HG02623 (cell line): ENCODE data around the gene BCL7C.
"Not testable (repeated sequence)": the region's sequence is repeated elsewhere in the genome, so short reads cannot be mapped to it uniquely, and the experiment has no call there.

Experiments used
- ATAC-seq: cut with Tn5 transposase; IDR thresholded peaks from one replicate; pipeline ENCODE4 v1.9.1; 2021; ENCODE audit warnings: moderate library complexity; ENCODE audit not compliant: unreplicated experiment

BCL7C gene

DNA sequence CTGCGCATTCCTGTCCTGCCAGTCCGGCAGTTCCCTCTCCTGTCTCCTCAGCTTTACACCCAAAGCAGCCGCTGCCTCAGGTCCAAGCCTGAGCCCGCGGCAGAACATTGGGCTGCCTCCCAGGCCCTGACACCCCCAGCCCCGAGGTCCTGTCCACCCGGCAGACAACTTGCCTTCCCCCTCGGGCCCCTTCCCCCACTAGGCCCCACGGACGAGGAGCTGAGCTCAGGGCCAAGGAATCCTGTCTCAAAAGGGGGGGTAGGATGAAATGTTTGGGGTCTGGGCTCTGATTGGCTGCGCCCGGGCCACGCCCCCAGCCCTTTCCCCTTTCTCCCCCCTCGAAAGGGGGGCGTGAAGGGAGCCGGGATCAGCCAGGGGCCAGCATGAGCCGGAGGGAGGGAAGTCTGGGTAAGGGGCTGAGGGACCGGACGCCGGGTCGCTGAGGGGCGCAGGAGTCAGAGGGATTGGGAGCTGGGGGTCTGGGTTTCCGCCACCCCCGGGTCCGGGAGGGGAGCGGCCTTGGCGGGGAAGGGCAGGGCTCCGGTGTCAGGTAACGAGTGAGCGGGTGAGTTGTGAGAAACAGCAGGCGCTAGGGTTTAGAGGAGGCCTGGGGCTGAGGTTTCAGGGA is 2.5 kb upstream of the BCL7C start, which contains the start of gene CTF1:
CTF1 (plus strand) TSS at position 354 of the 628 bp plus-strand sequence; CDS start at position 384, 30 bp downstream.
- ATAC-seq, result no peak

DNA sequence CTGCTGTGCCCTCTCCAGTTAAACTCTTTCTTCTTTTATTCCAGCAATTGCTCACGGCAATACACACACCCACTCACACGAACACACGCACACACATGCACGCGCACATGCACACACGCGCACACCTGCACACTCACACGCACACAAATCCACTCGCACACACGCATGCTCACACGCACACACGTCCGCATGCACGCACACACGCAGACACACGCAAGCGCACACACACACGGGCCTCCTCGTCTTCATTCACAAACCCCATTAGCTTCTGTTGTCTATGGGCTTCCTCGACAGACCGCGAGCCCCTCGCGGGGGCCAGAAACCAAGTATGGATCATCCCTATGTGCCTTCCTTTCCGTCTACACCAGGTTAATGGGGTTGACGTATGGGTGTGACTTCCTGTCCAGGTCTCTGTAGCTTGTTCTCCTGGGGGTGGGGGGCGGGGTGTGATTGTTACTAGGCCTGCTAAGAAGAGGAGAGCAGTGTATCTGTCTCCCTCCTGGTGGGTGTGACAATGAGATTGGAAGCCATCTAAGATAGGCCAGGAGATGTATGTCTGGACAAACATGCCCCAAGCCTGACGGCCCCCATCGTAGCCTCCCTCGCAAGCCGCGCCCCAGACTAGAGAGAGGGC is 1.9 kb upstream of the BCL7C start:
- ATAC-seq, result no peak

DNA sequence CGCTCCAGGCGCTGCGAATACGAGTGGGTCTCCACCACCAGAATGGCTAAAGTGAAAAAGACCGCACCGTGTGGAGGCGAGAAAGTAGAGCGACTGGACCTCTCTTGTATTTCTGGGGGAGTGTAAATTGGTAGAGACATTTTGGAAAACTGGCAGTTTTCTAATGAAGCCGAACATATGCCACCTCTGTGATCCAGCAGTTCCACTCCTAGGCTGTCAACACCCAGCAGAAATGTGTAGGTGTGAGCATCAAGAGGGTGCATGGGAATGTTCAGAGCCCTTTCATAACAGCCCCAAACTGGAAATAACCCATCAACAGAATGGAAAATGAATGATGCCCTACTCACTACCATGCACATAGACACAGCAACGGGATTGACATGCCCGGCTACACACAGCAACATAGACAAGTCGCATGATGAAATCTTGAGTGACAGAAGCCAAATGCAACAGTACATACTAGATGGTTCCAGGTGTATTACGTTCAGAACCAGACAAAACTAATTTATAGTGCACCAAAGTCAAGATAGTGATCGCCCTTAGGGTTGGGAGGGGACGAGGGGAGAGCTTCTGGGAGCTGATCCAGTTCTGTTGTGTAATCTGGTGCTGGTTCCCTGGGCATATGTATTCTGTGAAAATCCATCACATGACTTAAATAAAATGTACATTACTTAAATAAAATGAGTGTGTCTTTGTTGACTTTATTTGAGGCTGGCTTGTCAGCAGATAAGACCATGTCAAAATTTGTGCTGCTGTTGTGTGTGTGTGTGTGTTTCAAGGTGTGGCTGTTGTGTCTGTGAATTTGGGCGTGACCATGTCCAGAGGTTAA is 877 bp upstream of the BCL7C start:
- no peak for ATAC-seq

DNA sequence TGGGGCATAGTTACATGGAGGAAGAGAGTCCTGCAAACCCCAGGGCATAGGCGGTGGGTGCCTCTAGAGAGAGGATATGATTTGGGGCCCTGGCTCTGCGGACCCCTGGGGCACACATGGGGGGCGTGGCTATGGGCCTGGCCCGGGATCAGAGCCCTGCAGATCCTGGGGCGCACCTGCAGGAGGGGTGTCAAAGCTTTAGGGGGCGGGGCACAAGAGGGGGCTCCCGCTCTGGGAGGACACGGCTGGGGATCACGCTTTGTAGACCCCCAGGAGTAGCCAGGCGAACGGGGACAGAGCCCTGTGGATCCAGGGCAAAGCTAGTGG is 497 bp downstream of the BCL7C start:
- ATAC-seq, result no peak

DNA sequence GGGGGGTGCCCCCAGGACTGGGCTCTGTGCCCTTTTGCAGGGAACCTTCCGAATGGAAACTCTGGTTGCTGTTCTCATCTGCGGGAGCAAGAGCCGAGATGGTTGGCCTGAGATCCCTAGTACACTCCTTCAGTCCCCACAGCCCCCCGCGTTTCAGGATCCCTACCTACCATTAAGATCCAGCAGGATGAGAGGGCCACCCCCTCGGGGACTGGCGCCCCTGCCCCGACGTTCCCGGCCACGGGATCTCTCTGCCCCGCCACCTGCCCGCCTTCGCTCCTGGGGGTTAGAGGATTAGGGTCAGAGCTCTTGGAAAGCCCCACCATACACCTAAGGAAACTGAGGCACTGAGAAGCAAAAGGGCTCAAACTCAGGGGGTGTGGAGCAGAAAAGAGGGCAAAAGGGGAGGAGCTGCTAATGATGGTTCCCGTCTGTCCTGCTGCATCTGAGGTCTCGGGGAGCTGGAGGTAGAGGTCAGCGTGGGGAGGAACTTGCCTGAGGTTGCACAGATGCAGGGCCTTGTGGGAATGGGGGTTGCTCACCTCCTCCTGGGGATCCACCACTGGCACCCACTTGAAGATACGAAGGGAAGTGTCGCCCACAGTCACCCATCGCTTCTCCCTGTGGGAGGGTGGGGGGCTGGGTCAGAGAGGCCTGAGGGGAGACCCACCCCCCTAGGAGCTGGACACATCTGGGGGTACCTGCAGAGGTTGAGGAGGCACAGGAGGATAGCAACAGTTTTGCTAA is 1.0 kb downstream of the BCL7C start:
- no peak for ATAC-seq

DNA sequence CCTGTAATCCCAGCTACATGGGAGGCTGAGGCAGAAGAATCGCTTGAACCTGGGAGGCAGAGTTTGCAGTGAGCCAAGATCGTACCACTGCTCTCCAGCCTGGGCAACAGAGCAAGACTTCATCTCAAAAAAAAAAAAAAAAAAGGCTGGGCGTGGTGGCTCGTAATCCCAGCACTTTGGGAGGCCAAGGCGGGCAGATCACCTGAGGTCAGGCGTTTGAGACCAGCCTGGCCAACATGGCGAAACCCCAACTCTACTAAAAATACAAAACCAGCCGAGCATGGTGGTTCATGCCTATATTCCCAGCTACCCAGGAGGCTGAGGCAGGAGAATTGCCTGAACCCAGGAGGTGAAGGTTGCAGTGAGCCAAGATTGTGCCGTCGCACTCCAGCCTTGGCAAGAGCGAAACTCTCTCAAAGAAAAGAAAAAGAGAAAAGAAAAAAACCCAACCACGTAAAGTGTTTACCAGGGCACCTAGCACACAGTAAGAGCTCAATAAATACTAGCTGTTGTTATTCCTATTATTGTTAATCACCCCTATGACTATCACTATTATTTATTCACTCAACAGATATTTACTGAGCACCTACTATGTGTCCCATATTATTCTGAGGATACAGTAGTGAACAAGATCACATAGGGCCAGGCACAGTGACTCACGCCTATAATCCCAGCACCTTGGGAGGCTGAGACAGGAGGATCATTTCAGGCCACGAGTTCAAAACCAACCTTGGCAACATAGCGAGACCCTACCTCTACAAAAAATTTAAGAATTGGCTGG is 2.6 kb downstream of the BCL7C start:
- not testable (repeated sequence) for ATAC-seq

DNA sequence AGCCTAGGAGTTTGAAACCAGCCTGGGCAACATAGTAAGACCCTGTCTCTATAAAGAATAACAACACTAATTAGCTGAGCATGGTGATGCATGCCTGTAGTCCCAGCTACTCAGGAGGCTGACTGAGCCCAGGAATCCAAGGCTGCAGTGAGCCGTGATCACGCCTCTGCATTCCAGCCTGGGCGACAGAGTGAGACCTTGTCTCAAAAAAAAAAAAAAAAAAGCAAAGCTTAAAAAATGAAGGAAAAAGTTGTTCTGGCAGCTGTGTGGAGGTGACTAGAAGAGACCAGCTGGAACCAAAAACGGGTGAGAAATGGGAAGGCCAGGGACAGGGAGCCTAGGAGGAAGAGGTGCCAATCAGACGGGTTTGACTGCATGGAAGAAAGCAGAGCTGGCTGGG is 4.2 kb downstream of the BCL7C start:
- no peak for ATAC-seq

DNA sequence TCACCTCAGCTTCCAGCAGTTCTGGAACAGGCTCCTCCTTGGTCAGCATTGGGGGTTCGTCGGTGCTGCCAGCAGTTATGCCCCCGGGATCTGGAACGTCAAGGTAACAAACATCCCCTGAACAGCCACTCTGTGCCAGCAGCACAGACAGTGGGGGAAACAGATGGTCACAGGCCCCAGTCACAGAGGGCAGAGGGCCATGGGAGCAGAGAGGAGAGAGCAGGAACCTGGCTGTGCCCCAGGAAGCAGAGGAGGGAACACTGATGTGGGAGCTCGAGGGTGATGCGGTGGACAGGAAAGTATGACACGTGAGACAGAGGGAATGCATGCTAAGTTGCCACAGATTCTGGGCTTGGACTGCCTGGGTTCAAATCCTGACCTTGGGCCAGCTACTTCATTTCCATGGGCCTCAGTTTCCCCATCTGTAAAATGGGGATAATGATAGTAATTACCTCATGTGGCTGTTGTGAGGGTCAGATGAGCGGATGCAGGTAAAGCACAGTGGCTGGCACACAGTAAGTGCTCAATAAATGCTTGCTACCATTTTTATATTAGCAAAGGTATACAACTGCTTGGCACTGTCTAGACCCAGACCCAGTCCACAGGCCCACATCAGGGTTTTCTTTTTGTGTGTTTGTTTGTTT is 4.9 kb downstream of the BCL7C start:
- ATAC-seq, result no peak

DNA sequence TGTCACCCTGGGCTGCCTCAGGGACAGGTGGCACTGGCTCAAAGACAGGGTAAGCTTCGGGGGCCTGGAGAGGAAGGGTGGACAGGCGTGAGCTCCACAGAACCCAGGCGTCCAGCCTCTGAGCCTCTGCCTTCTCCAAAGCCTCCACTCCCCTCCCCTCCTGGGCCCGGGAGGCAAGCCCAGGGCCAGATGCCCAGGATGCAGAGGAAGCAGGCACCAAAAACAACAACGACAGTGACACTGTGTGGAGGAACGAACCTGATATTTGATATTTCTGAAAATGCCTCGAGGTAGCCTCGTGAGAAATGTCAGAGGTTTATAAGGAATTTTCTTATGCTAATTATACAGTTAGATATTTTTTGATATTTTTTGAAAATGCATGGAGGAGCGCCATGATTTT is 6.0 kb downstream of the BCL7C start:
- ATAC-seq, result no peak

DNA sequence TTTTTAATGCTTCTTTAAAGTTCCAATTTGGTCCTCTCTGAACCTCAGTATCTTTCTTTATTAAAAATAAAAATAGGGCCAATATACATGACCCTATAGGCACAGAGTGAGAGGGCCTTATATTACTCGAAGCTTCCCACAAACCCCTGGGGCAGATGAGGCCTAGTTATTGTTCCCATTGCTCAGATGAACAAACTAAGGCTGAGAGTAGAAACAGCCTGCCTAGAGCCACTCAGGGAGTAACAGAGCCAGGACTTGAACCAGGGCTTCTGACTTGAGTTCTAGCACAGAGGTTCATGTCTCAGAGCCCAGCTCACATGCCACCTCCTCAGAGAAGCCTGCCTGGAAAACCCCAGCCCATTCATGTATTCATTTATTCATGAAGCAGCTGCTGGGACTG is 7.7 kb downstream of the BCL7C start:
- no peak for ATAC-seq

DNA sequence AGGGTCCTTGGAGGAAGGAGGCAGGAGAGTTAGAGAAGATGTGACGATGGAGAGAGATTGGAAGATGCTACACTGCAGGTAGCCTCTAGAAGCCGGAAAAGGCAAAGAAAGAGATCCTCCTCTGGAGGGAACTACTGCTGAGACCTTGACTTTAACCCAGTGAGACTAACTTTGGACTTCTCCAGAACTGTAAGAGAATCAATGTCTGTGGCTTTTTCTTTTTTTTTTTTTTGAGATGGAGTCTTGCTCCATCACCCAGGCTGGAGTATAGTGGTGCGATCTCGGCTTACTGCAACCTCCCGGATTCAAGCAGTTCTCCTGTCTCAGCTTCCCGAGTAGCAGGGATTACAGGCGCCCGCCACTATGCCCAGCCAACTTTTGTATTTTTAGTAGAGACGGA is 8.7 kb downstream of the BCL7C start:
- no peak for ATAC-seq

DNA sequence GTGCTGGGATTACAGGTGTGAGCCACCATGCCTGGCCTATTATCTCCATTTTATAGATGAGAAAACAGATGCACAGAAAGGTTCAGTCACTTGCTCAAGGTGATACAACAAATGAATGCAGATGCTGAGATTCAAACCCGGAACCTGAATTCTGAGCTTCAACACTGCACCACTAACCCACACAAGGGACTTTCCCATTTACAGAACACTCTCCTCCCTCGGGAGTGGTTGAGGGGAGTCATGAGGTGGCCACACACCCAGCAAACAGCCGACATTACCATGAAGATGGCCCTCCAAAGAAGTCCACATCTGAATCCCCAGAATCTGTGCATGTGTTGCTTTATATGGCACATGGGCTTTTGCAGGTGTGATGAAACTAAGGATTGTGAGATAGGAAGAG is 9.1 kb downstream of the BCL7C start:
- ATAC-seq, result no peak

DNA sequence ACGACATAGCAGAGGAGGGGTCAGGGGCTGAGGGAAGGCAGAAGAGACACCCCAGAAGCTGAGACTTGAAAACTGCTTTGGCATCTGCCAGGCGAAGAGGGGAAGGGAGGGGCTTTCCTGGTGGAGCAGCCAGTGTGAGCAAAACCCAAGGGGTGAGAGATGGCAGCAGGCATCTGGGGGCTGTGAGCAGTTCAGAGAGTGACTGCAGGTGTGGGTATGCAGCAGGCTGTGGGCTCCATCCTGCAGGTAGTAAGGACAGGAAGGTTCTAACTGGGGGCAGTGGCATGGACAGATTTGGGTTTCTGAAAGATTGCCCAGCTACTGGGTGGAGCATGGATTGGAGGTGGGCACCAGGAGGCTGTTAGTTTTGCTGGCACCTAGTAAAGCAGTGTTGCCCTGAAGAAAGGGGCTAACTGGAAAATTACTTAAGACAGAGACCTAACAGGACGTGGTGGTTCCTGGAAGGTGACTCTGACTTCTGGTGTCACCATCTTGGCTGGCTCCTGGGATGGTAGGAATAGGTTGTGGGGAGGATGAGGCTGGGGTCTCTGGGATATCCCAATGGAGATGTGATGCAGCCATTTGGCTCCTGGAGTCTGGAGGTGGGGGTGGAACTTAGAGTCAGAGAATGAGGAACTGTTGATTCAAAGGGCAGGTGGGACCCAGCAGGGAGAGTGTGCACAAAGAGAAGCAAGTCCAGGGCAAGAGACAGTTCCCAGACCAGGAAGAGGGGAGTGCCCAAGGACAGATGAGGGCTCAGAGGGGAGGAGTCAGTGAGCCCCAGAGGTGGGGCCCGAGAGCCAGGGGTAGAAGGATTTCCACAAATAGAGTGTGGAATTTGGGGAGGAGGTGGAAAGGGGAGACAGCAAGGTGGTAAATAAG is 11.2 kb downstream of the BCL7C start:
- ATAC-seq, result no peak

DNA sequence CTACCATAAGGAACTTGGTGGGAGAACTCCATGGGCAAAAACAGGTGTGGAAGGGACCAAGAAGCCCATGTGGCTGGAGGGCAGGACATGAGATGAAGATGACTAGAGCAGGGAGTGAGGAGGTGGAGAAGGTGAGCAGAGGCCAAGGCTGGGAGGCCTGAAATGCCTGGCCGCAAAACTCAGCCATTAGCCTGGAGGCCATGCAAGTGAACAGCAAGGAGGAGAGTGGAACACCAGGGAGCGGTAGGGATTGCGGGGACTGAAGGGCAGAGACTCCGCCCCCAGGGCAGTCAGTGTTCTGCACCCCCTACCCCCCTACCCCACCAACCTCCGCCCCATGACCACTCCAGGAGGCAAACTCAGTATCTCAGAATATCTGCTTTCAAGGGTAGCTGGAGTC is 17.0 kb downstream of the BCL7C start:
- ATAC-seq, result no peak

DNA sequence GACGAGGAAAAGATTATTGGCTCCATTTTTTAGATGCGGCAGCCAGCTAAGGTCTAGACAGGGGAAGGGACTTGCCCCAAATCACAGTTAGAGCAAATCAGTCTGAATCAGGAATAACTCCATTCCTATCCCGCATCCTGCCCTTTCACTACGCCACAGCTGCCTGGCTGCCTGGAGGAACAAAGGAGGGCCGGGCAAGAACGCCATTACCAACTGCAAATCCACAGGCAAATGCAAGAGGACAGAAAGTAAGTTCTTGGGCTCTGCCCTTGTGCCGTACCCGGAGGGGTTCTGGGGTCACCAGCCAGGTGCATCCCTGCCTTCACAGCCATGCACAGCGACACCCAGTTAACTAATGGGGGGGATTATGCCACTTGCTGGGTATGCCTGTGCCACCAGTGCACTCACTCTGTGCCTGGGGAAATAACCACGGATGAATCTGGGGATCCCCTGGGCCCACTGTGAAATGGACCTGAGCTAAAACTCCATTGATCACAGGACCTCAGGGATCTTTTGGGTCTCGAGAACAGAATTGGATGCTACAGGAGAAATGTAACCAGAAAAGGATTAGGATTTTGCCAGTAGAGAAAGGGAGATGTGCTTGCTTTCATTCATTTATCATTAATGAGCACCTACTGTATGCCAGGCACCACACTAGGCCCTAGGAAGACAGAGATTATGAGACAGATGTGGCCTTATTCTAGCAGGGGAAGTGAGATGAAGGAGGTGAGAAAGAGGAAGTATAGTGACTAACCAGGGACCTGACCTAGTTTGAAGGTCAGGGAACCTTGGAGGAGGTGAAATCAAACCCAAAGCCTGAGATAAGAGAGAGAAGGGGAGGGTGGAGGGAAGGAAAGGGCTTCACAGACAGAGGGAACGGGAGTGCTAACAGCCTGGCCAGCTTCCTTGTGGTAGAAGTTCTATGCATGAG is 17.7 kb downstream of the BCL7C start:
- no peak for ATAC-seq

DNA sequence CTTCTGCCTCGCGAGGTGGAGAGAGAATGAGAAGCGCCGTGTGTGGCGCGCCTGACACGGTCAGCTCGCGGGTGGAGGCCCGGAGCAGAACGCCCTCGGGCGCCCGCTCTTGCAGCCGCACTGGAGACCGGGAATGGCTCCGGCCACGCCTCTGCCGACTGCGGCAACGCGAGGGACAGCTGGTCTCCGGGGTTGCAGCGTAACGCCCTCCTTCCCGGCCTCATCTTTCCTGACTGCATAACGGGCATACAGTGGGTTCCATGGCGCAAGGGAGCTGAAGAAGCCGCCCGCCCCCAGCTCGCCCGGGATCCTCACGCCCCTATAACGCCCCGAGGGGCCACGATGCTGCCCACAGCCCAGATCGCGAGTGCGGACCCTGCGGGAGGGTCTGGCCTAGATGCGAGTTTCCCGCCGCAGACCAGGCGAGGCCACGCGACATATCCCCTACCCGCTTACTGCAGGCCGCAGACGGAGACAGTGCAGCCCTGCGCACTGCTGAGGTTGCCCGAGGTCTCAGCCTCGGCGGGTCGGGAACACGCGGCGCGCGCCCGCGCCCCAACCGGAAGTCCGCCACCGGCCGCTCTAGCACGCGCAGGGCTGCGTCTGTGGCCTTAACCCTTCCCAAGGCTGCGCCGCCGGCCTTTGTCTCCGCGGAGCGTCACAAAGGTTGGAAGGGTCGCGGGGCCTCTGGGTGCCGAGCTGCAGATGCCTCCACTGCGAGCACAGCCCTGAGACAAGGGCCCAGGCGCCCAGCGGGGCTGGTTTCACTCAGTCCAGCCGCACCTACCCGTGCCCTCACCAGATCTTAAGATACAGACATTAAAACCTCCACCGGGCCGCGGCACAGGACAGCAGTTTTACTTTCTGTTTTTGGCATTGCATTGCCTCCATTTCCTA is 18.8 kb downstream of the BCL7C start:
- ATAC-seq, result peak; percentile 77

DNA sequence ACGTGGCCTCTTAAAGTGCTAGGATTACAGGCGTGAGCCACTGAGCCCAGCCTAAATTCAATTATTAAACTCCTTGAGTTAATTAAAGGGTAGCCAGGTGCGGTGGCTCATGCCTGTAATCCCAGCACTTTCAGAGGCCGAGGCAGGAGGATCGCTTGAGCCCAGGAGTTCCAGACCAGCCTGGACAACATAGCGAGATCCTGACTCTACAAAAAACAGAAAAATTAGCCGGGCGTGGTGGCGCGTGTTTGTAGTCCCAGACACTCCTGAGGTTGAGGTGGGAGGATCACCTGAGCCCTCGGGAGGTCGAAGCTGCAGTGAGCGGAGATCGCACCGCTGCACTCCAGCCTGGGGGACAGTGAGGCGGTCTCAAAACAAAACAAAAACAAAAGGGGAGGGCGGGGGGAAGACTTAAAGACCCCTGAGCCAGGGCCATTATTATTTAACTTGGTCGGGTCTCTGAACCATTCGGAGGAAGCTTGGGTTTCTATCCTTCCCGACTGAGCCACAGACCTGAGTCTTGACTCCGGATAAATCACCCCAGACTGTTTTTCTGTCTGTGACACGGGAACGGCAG is 19.5 kb downstream of the BCL7C start:
- no peak for ATAC-seq
